Pulmonary artery endothelial cell (primary cell): ENCODE data around the gene KCTD7. TPM values are rescaled to one million over a fixed set of nuclear protein-coding genes. Genes with fewer than 3 reads are reported as not detected.
"Not testable (repeated sequence)": the region's sequence is repeated elsewhere in the genome, so short reads cannot be mapped to it uniquely, and the experiment has no call there.

Source experiments
- DNase-seq: peaks from one replicate; pipeline ENCODE4 v3.0.0-alpha.2; 2011; ENCODE audit warnings: low read depth, low spot score
- total RNA-seq: library from RNA; depleted of rRNA; stranded (reverse); fragments of >200 nt; gene quantifications from 2 replicates; pipeline ENCODE4 v1.2.3, GENCODE V29; 2014

KCTD7 gene
- 4.6 and 5.8 TPM in 2 replicates for total RNA-seq

GRCh38 chr7:66628361-66629221 is at the start of gene KCTD7:
Gene KCTD7 (plus strand): TSS chr7:66628881. CDS start chr7:66629065, 184 bp downstream.
- peak; percentile 96 for DNase-seq

- DNase-seq, result not testable (repeated sequence)
Measured at GRCh38 chr7:66580380-66580779, 48.3 kb upstream of the KCTD7 start.

GRCh38 chr7:66582816-66583489 is 45.7 kb upstream of the KCTD7 start:
- DNase-seq, result not testable (repeated sequence)

- DNase-seq, result no peak
Measured at GRCh38 chr7:66583490-66584110, 45.1 kb upstream of the KCTD7 start.

GRCh38 chr7:66586181-66586580 is 42.5 kb upstream of the KCTD7 start:
- no peak for DNase-seq

- not testable (repeated sequence) for DNase-seq
Measured at GRCh38 chr7:66588226-66588625, 40.5 kb upstream of the KCTD7 start.

- not testable (repeated sequence) for DNase-seq
Measured at GRCh38 chr7:66588856-66589570, 39.7 kb upstream of the KCTD7 start.

- not testable (repeated sequence) for DNase-seq
Measured at GRCh38 chr7:66590302-66591057, 38.2 kb upstream of the KCTD7 start.

GRCh38 chr7:66591058-66591798 is 37.5 kb upstream of the KCTD7 start:
- not testable (repeated sequence) for DNase-seq

- DNase-seq, result peak; percentile 58
Measured at GRCh38 chr7:66591799-66592596, 36.7 kb upstream of the KCTD7 start.

- DNase-seq, result not testable (repeated sequence)
Measured at GRCh38 chr7:66592597-66593146, 36.0 kb upstream of the KCTD7 start.

GRCh38 chr7:66594082-66594481 is 34.6 kb upstream of the KCTD7 start:
- not testable (repeated sequence) for DNase-seq

GRCh38 chr7:66597461-66597860 is 31.2 kb upstream of the KCTD7 start:
- DNase-seq, result no peak

- no peak for DNase-seq
Measured at GRCh38 chr7:66602159-66602558, 26.5 kb upstream of the KCTD7 start.

GRCh38 chr7:66604198-66604597 is 24.5 kb upstream of the KCTD7 start:
- no peak for DNase-seq

GRCh38 chr7:66606540-66607291 is 22.0 kb upstream of the KCTD7 start:
- DNase-seq, result not testable (repeated sequence)

- no peak for DNase-seq
Measured at GRCh38 chr7:66609176-66609575, 19.5 kb upstream of the KCTD7 start.

GRCh38 chr7:66614596-66614995 is 14.1 kb upstream of the KCTD7 start:
- not testable (repeated sequence) for DNase-seq
